RWPE1 (cell line): ENCODE data around the gene EIF4EBP3.
A peak's percentile ranks its signal among the peaks of the same experiment; 100 is the strongest.

ENCODE experiments used
- CTCF ChIA-PET: fragments of 350-600 bp; sonication (Branson Sonifier 250); formaldehyde crosslinking; extraction: SDS; loops from one replicate; lab custom pipeline; 2021; lab: Yijun Ruan, JAX
- POLR2A ChIA-PET: fragments of 400-600 bp; formaldehyde crosslinking; extraction: SDS; loops from one replicate; lab custom pipeline; 2020; ENCODE audit warnings: antibody characterized with exemption; ENCODE audit not compliant: low non-redundant PET; lab: Yijun Ruan, JAX
- DNase-seq: peaks from one replicate; pipeline ENCODE4 v3.0.0; 2012; ENCODE audit warnings: low spot score
- H3K27ac ChIP-seq: fragments of 450-650 bp; 2 replicates; pipeline ENCODE4 v1.5.1; 2017
- TF ChIP-seq, protein P1 (sequence below): fragments of 450-650 bp; conservative IDR thresholded peaks from 2 replicates; pipeline ENCODE4 v1.5.1; 2017; ENCODE audit warnings: low read depth, mild to moderate bottlenecking

Gene EIF4EBP3

GRCh38 chr5:140557965-140558364, 10.5 kb downstream of the EIF4EBP3 start:
- ChIA-PET POLR2A (interaction anchor here (0.9 to 1.5 kb wide), 3 partner anchors 8 to 90 kb away, joined by 3 to 10 read pairs (median 7); partner anchors contain the start of genes EIF4EBP3, IK and NDUFA2), CTCF (interaction anchor here (0.5 to 2.2 kb wide), 4 partner anchors 10 to 1251 kb away, joined by 3 to 10 read pairs (median 6); partner anchors contain the start of genes EIF4EBP3, IK, NDUFA2 and TMCO6)
- TF ChIP-seq, protein P1, sequence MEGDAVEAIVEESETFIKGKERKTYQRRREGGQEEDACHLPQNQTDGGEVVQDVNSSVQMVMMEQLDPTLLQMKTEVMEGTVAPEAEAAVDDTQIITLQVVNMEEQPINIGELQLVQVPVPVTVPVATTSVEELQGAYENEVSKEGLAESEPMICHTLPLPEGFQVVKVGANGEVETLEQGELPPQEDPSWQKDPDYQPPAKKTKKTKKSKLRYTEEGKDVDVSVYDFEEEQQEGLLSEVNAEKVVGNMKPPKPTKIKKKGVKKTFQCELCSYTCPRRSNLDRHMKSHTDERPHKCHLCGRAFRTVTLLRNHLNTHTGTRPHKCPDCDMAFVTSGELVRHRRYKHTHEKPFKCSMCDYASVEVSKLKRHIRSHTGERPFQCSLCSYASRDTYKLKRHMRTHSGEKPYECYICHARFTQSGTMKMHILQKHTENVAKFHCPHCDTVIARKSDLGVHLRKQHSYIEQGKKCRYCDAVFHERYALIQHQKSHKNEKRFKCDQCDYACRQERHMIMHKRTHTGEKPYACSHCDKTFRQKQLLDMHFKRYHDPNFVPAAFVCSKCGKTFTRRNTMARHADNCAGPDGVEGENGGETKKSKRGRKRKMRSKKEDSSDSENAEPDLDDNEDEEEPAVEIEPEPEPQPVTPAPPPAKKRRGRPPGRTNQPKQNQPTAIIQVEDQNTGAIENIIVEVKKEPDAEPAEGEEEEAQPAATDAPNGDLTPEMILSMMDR = no peak
- H3K27ac ChIP-seq = peak overlapping the region; percentile 72
- no peak for DNase-seq

DNA sequence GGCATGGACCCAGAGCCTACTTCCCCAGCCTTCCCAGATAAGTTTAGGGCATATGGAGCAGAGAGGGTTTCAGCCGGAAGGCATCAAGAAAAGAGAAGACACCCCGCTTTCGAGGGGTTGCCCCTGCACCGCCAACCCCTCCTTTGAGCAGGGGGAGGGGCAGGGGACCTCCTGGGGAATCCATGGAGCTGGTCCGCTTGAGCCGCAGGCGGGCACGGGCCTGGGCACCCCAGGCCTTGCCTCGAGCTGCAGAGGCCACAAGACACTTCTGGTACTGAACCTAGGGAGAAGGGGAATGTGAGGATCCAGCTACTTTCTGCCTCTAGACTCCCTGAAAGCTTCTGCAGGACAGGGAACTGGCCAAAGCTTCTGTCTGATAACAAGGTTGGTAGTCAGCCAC, 11.1 kb downstream of the EIF4EBP3 start:
- no peak for DNase-seq
- ChIA-PET POLR2A (interaction anchor here (0.6 to 0.8 kb wide), 2 partner anchors 9 to 28 kb away, joined by 3 read pairs; no protein-coding TSS in a partner anchor), CTCF (interaction anchor here (0.6 to 2.2 kb wide), 3 partner anchors 80 to 105 kb away, joined by 3 to 10 read pairs (median 7); partner anchors contain the start of genes IK, NDUFA2 and TMCO6)
- TF ChIP-seq, protein P1 = no peak
- peak overlapping the region; percentile 72 for H3K27ac ChIP-seq

- TF ChIP-seq, protein P1 = no peak
- ChIA-PET CTCF (no interaction called here), POLR2A (no interaction called here)
- no peak for DNase-seq
- no peak overlapping the region for H3K27ac ChIP-seq
These were observed 12.8 kb downstream of the EIF4EBP3 start for GRCh38 chr5:140560227-140560626.

DNA sequence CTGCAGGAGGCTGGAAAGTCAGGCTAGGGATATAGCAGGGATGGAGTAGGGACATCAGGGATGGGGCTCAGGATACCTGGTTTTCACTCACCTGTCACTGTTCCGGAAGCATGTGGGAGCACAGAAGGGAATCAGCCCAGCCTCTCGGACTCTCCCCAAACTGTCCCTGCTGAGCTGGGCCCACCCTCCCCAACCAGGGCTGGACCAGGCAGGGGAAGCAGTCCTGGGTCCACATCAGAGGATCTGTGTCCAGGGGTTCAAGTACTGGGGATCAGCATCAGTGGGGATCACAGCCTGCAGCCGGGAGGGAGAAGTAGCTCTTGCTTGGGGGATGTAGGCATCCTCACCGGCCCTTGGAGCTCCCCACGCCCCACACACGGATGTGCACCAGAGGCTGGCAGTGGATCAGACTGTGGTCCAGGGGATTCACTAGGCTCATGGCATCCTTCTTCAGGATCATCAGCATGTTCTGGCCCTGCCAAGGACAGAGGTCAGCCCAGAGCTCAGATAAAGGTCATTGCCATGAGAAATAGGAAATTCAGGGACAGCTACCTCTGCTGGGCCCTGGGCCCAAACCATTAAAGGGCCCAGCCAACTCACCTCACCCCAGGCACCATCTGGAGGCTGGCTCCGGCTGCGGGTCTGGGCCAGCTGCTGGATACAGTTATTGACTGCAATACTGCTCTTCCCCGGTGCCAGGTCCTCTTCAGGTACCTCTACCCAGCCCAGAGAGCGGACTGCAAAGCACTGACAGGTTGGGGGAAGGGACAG, 14.5 kb downstream of the EIF4EBP3 start:
- H3K27ac ChIP-seq = no peak overlapping the region; the same call in none of the 2 replicates
- ChIA-PET CTCF (interaction anchor here (0.7 kb wide), 1 partner anchor 78 kb away, joined by 3 read pairs; the partner anchor contains the start of gene TMCO6), POLR2A (no interaction called here)
- no peak for DNase-seq
- TF ChIP-seq, protein P1 = no peak

- TF ChIP-seq, protein P1 = no peak
- ChIA-PET POLR2A (interaction anchor here (0.6 to 0.9 kb wide), 3 partner anchors 16 to 83 kb away, joined by 3 to 4 read pairs (median 3); partner anchors contain the start of genes EIF4EBP3 and NDUFA2), CTCF (interaction anchor here (0.5 to 1.2 kb wide), 3 partner anchors 75 to 249 kb away, joined by 3 to 6 read pairs (median 4); partner anchors contain the start of gene TMCO6)
- no peak for DNase-seq
- H3K27ac ChIP-seq = peak overlapping the region; percentile 92
These were observed 16.1 kb downstream of the EIF4EBP3 start for GRCh38 chr5:140563596-140563995.
